Astrocyte of the spinal cord (primary cell): ENCODE data around the gene MGA.

Source experiments
- DNase-seq: peaks from one replicate; pipeline ENCODE4 v3.0.0; 2011; ENCODE audit warnings: low read depth, low spot score
- H3K4me3 ChIP-seq: 2 replicates; pipeline ENCODE4 v1.5.1; 2011; ENCODE audit warnings: low read depth, mild to moderate bottlenecking, low read length, moderate library complexity
- CTCF ChIP-seq: IDR thresholded peaks from 2 replicates; pipeline ENCODE4 v1.5.1; 2012; ENCODE audit warnings: low read depth, mild to moderate bottlenecking, low read length, inconsistent platforms
- in situ Hi-C: cut with HindIII; loops from 2 replicates; pipeline ENCODE4 v1.10.0; 2017; ENCODE audit warnings: low sequenced_read_pairs

MGA gene

DNA sequence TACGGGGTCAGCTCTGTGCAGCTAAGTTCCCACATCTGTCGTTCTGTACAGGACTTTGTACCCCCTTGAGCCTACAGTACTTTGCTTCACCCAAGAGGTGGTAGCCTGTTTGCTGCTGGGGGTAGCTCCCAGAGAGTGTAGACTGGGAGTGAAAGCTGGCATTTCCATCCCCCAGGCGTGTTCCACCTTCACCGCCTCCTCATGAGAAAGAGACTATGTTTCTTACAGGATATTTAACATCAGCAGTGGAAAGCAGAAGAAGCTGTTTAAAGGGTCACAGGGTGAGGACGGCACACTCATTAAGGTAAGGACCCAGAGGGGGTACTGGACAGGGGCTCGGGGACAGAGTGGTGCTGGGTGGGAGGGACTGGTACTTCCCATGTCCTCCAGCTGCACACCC is 157.6 kb downstream of the MGA start:
- TF ChIP-seq CTCF: no peak
- in situ Hi-C loops: no loop called here
- no peak for DNase-seq
- no peak overlapping the region for H3K4me3 ChIP-seq

DNA sequence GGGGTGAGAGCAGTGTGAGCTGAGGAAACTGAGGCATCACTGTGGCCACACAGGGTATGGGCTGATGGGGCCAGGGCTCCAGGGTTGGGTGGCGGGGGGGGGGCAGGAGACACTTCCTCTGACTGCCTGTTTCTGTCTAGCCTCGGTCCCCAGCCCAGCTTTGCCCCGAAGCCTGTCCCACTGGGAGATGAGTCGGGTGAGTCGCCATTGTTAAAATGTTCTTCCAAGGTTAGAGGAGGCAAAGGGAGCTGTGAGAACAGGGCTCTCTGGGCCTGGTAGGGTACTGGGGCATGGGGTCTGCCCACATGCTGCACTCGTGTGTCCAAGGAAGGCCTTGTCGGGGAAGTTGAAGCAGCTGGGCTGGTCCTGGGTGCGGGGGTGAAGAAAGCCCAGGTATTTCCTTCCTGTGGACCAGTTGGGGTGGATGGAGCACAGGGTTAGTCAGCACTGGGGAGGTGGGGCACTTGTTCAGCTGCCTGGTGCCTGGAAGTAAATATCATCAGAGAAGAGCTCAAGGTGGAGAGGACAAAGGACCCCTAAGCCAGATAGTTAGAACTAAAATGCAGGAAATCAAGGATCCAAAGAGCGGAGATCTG is 159.3 kb downstream of the MGA start:
- no peak for TF ChIP-seq CTCF
- DNase-seq: no peak
- H3K4me3 ChIP-seq: no peak overlapping the region
- in situ Hi-C loops: no loop called here

DNA sequence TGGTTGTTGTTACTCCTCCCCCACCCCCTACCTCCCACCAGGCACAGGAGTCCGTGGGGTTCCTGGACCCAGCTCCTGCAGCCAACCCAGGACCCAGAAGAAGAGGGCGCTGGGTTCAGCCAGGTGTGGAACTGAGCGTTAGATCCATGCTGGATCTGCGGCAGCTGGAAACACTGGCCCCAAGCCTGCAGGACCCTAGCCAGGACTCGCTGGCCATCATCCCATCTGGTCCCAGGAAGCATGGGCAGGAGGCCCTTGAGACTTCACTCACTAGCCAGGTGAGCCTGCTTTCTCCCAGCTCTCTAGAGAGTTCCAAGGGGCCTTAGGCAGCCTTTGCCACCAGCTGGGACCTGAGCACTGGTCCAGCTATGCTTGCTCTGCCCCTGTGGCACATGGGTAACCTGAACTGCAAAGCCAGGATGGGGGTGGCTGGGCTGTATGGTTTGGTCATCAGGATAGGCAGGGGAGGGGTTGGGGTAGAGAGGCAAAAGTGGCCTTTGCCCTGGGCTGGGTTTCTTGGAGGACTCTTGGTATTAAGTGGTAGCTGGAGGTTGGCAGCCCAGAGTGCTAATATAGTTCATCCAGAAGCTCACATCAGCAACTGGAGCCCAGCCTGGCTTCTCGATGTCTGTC is 160.7 kb downstream of the MGA start:
- no peak for DNase-seq
- no peak overlapping the region for H3K4me3 ChIP-seq
- TF ChIP-seq CTCF: no peak
- in situ Hi-C loops: no loop called here

DNA sequence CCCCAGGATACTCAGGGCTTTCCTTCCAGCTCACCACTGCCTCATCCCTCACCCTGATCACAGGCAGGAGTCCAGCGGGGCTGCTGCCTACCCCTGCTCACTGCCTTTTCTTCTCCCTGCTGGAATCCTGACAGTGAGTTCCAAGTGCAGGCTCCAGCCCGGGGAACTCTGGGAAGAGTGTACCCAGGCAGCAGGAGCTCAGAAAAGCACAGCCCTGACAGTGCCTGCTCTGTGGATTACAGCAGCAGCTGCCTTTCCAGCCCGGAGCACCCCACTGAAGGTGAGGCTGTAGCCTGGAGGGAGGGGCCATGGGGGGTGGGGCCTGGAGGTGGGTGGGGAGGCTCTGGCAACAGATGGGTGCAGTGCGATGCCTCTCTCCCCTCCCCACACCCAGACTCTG is 161.6 kb downstream of the MGA start:
- TF ChIP-seq CTCF: no peak
- H3K4me3 ChIP-seq: no peak overlapping the region
- in situ Hi-C loops: no loop called here
- DNase-seq: no peak

- TF ChIP-seq CTCF: no peak
- DNase-seq: no peak
- in situ Hi-C loops: no loop called here
- no peak overlapping the region for H3K4me3 ChIP-seq
Observed at GRCh38 chr15:41822471-41822870, 162.3 kb downstream of the MGA start.
